Breast epithelium (tissue), 4 donors: ENCODE results near the gene ADORA3. TPM values are rescaled to one million over a fixed set of nuclear protein-coding genes. Genes with fewer than 3 reads are reported as not detected.

Experiments used
- DNase-seq, 2 donors: peaks; one replicate each; pipeline ENCODE4 v3.0.0-alpha.2; 2019; ENCODE audit warnings: low spot score in 2 of 2
- H3K27ac ChIP-seq, 2 donors: fragments of 200-600 bp; sonication (generic) in 1 of 2; one replicate each; pipeline ENCODE4 v1.5.1; 2016 to 2019; ENCODE audit warnings: mild to moderate bottlenecking in 1 of 2
- H3K27me3 ChIP-seq, 2 donors: fragments of 200-600 bp; sonication (generic) in 1 of 2; one replicate each; pipeline versions ENCODE4 v1.5.1 to v1.6.0; 2017 to 2019; ENCODE audit warnings: control low read depth in 1 of 2, mild to moderate bottlenecking in 1 of 2
- H3K36me3 ChIP-seq: fragments of 200-600 bp; one replicate; pipeline ENCODE4 v1.5.1; 2019
- H3K4me1 ChIP-seq, 2 donors: fragments of 200-600 bp; sonication (generic); one replicate each; pipeline ENCODE4 v1.5.1; 2016 to 2019; ENCODE audit warnings: control low read depth in 1 of 2
- H3K4me3 ChIP-seq, 3 donors: fragments of 200-600 bp; sonication (generic); 1 replicate in 2 of 3; 2 replicates in 1 of 3; pipeline ENCODE4 v1.5.1; 2016 to 2019; ENCODE audit warnings: mild to moderate bottlenecking in 3 of 3, moderate library complexity in 2 of 3
- H3K9me3 ChIP-seq, 2 donors: fragments of 200-600 bp; sonication (generic) in 1 of 2; one replicate each; pipeline ENCODE4 v1.5.1; 2016 to 2019; ENCODE audit warnings: control low read depth in 1 of 2
- POLR2A ChIP-seq: fragments of 450-650 bp; IDR thresholded peaks from one replicate; pipeline ENCODE4 v1.6.1; 2016; ENCODE audit warnings: antibody characterized with exemption, mild to moderate bottlenecking, moderate library complexity
- POLR2AphosphoS5 ChIP-seq, 3 donors: sonication (generic); formaldehyde crosslinking; IDR thresholded peaks; one replicate each; pipeline ENCODE4 v1.6.1; 2017; ENCODE audit warnings: antibody characterized with exemption in 3 of 3
- intact Hi-C: fragments of 100-400 bp; cut with DNase I; formaldehyde crosslinking; loops from one replicate; pipeline ENCODE4 v1.15.1; 2023; ENCODE audit warnings: low total_unique reads
- total RNA-seq, 3 donors: library from RNA; depleted of rRNA; stranded (reverse); fragments of >200 nt; gene quantifications; one replicate each; pipeline ENCODE4 v1.1.0, GENCODE V29; 2016
- TF ChIP-seq, protein P1 (sequence below), 3 donors: fragments of 450-650 bp; IDR thresholded peaks; one replicate each; pipeline ENCODE4 v1.5.1; 2016 to 2017; ENCODE audit warnings: antibody characterized with exemption in 3 of 3, mild to moderate bottlenecking in 3 of 3, moderate library complexity in 3 of 3

The ADORA3 gene
- total RNA-seq, 3 donors from 2014 or later = 9.5 to 13.8 (median 13.2) TPM

GRCh38 chr1:111511370-111511769, 7.9 kb upstream of the ADORA3 start:
- peaks cover 5 to 6% of the 10 kb centered on the region in 2 donors for H3K4me1 ChIP-seq
- intact Hi-C loops = no loop called here

GRCh38 chr1:111509997-111510375, 6.6 kb upstream of the ADORA3 start:
- Histone ChIP-seq H3K4me3 (no peak overlapping the region), H3K9me3 (no peaks in the 10 kb centered on the region), H3K36me3 (no peaks in the 10 kb centered on the region), H3K27ac (no peak overlapping the region), H3K4me1 (peaks cover 0 to 5% of the 10 kb centered on the region in 2 donors), H3K27me3 (no peaks in the 10 kb centered on the region)
- intact Hi-C loops = no loop called here
- no peak for DNase-seq
- no peak for TF ChIP-seq POLR2AphosphoS5 (IDR thresholded peaks at IDR 0.05)
- TF ChIP-seq, protein P1, sequence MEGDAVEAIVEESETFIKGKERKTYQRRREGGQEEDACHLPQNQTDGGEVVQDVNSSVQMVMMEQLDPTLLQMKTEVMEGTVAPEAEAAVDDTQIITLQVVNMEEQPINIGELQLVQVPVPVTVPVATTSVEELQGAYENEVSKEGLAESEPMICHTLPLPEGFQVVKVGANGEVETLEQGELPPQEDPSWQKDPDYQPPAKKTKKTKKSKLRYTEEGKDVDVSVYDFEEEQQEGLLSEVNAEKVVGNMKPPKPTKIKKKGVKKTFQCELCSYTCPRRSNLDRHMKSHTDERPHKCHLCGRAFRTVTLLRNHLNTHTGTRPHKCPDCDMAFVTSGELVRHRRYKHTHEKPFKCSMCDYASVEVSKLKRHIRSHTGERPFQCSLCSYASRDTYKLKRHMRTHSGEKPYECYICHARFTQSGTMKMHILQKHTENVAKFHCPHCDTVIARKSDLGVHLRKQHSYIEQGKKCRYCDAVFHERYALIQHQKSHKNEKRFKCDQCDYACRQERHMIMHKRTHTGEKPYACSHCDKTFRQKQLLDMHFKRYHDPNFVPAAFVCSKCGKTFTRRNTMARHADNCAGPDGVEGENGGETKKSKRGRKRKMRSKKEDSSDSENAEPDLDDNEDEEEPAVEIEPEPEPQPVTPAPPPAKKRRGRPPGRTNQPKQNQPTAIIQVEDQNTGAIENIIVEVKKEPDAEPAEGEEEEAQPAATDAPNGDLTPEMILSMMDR (IDR thresholded peaks at IDR 0.05) = no peak
- TF ChIP-seq POLR2A = no peak

More at GRCh38 chr1:111511370-111511769, 7.9 kb upstream of the ADORA3 start:
- no peak for DNase-seq
- no peak overlapping the region for H3K27ac ChIP-seq
- no peaks in the 10 kb centered on the region for H3K27me3 ChIP-seq
- no peaks in the 10 kb centered on the region for H3K9me3 ChIP-seq
- no peaks in the 10 kb centered on the region for H3K36me3 ChIP-seq
- TF ChIP-seq POLR2AphosphoS5 (IDR thresholded peaks at IDR 0.05) (no peak), POLR2A (no peak)
- TF ChIP-seq, protein P1 (IDR thresholded peaks at IDR 0.05) = no peak
- no peak overlapping the region for H3K4me3 ChIP-seq

- peak overlapping the region; percentile 22 to 59 (median 35) for H3K4me3 ChIP-seq
- peak in 1 of 2 donors; percentile 31 for DNase-seq
- peak overlapping the region; percentile 91 to 97 for H3K27ac ChIP-seq
- H3K36me3 ChIP-seq = no peaks in the 10 kb centered on the region
- H3K4me1 ChIP-seq = peaks cover 0 to 5% of the 10 kb centered on the region in 2 donors
- no peaks in the 10 kb centered on the region for H3K27me3 ChIP-seq
- TF ChIP-seq POLR2AphosphoS5 (IDR thresholded peaks at IDR 0.05) = no peak
- TF ChIP-seq, protein P1 (IDR thresholded peaks at IDR 0.05) = no peak
- TF ChIP-seq POLR2A = no peak
- no peaks in the 10 kb centered on the region for H3K9me3 ChIP-seq
- intact Hi-C loops = no loop called here
Measured at GRCh38 chr1:111507411-111508201, 4.2 kb upstream of the ADORA3 start.

DNA sequence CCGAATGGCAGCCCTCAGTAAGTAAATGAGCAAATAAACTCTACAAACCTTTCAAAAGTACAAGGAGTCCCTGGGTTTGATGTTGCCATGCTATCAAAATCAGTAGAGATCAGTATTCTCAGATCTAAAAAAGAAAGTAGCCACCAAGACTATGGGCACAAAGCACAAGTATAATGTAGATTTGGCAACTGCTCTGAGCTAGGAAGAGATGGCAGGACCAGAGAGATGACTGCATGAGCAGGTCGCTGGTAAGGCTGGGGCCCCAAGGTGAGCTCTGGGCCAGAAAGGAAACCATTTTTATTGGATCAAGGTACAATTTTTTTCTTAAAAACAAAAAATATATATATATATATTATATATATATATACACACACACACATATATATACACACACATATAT, 3.1 kb upstream of the ADORA3 start:
- Histone ChIP-seq H3K4me1 (peaks cover 0 to 5% of the 10 kb centered on the region in 2 donors), H3K27me3 (no peaks in the 10 kb centered on the region), H3K36me3 (no peaks in the 10 kb centered on the region), H3K9me3 (no peaks in the 10 kb centered on the region), H3K4me3 (no peak overlapping the region), H3K27ac (peak overlapping the region in 1 of 2 donors; percentile 13)
- intact Hi-C loops = no loop called here
- DNase-seq = no peak
- TF ChIP-seq, protein P1 (IDR thresholded peaks at IDR 0.05) = no peak
- TF ChIP-seq POLR2A = no peak
- no peak for TF ChIP-seq POLR2AphosphoS5 (IDR thresholded peaks at IDR 0.05)

DNA sequence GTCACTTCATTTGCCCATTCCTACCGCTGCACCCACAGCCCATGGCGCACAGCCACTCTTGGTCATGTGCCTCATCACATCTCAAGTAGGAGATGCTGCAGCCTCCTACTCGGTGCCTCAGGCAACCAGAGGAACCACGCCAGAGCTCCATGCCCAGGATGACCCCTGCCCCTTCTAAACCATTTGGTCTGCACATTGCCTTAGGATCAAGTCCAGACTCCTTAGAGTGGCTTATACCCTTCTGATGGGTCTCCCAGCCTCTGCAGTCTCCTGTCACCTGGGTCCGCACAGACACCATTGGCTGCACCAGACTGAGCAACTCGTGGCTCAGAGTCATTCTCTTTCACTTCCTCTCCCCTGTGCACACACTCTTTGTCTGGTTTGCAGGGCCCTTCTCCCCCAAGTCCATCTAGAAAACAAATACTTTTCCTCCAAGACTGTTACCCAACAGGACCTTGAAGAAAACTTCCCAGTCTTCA, 2.2 kb upstream of the ADORA3 start:
- DNase-seq = no peak
- Histone ChIP-seq H3K36me3 (no peaks in the 10 kb centered on the region), H3K27ac (peak overlapping the region in 1 of 2 donors; percentile 16), H3K4me1 (peaks cover 0 to 5% of the 10 kb centered on the region in 2 donors), H3K4me3 (no peak overlapping the region), H3K27me3 (no peaks in the 10 kb centered on the region), H3K9me3 (no peaks in the 10 kb centered on the region)
- TF ChIP-seq POLR2AphosphoS5 (IDR thresholded peaks at IDR 0.05) = no peak
- TF ChIP-seq, protein P1 (IDR thresholded peaks at IDR 0.05) = no peak
- intact Hi-C loops = no loop called here
